HepG2 (cell line): ENCODE data around the gene PPM1K. TPM values are rescaled to one million over a fixed set of nuclear protein-coding genes. Genes with fewer than 3 reads are reported as not detected.
A peak's percentile ranks its signal among the peaks of the same experiment; 100 is the strongest.

ENCODE experiments used
- ATAC-seq: fragments of 200-7000 bp; cut with Tn5 transposase; 3 replicates; pipeline ENCODE4 v1.9.1; 2020; ENCODE audit warnings: mild to moderate bottlenecking, moderate library complexity
- BruUV-seq: library from RNA; stranded (reverse); fragments of 400-500 nt; replicated peaks from 2 replicates; lab custom pipeline; 2021; lab: Mats Ljungman, UMichigan
- CTCF ChIA-PET: fragments of 300-600 bp; formaldehyde crosslinking; extraction: SDS; loops from one replicate; lab custom pipeline; 2021; ENCODE audit warnings: low total read pairs, inconsistent platforms, low intra/inter-chr PET ratio; lab: Yijun Ruan, JAX
- POLR2A ChIA-PET: fragments of 350-600 bp; sonication (Branson Sonifier 250); formaldehyde crosslinking; loops from one replicate; lab custom pipeline; 2020; ENCODE audit warnings: antibody characterized with exemption, inconsistent platforms; lab: Yijun Ruan, JAX
- DNase-seq: peaks from one replicate; pipeline ENCODE4 v3.0.0-alpha.2; 2015; ENCODE audit warnings: low spot score
- FAIRE-seq: peaks from 3 replicates; lab custom pipeline; 2011; peaks lifted over from hg19 to GRCh38; lab: Jason Lieb, UNC
- H2AFZ ChIP-seq: one replicate; pipeline ENCODE4 v1.6.1; 2011; ENCODE audit warnings: low read length, inconsistent platforms
- H3K27ac ChIP-seq: fragments of 300-600 bp; 3 replicates; pipeline ENCODE4 v1.8.0; 2011; ENCODE audit warnings: mixed run types, mild to moderate bottlenecking, mixed read lengths, low read length, inconsistent platforms; ENCODE audit not compliant: insufficient read depth; ENCODE audit errors: extremely low read length
- H3K27me3 ChIP-seq, 2 experiments: fragments of 200-600 bp in 1 of 2; 2 replicates in 1 of 2; 3 replicates in 1 of 2; pipeline versions ENCODE4 v1.6.0 to v1.8.0; 2011; ENCODE audit warnings: low read length in 2 of 2, mild to moderate bottlenecking in 2 of 2, moderate library complexity in 2 of 2, inconsistent platforms in 1 of 2; ENCODE audit not compliant: insufficient read depth in 2 of 2, control insufficient read depth in 1 of 2
- H3K36me3 ChIP-seq, 2 experiments: fragments of 200-600 bp in 1 of 2; replicated peaks in 1 of 2; 2 replicates in 1 of 2; 3 replicates in 1 of 2; pipeline versions ENCODE4 v1.5.1 to v1.8.0; 2011; ENCODE audit warnings: low read length in 2 of 2, inconsistent platforms in 1 of 2; ENCODE audit not compliant: insufficient read depth in 2 of 2, control insufficient read depth in 1 of 2
- H3K4me1 ChIP-seq: 2 replicates; pipeline ENCODE4 v1.5.1; 2012; ENCODE audit warnings: low read length, inconsistent platforms; ENCODE audit not compliant: insufficient read depth
- H3K4me2 ChIP-seq: 2 replicates; pipeline ENCODE4 v1.6.0; 2011; ENCODE audit warnings: low read depth, low read length, inconsistent platforms
- H3K4me3 ChIP-seq, 3 experiments: fragments of 200-600 bp in 1 of 3; sonication (generic), shearing (Covaris generic) in 1 of 3; replicated peaks in 1 of 3; 2 replicates each; pipeline ENCODE4 v1.5.1; 2011 to 2016; ENCODE audit warnings: low read length in 3 of 3, inconsistent platforms in 2 of 3, low read depth in 2 of 3, mild to moderate bottlenecking in 2 of 3, control low read depth in 1 of 3, mixed read lengths in 1 of 3; ENCODE audit not compliant: insufficient read depth in 1 of 3
- H3K79me2 ChIP-seq: one replicate; pipeline ENCODE4 v1.6.1; 2011; ENCODE audit warnings: low read length, inconsistent platforms; ENCODE audit not compliant: insufficient read depth
- H3K9ac ChIP-seq: 2 replicates; pipeline ENCODE4 v1.6.0; 2011; ENCODE audit warnings: mild to moderate bottlenecking, low read depth, low read length, inconsistent platforms; ENCODE audit not compliant: insufficient read depth
- H3K9me3 ChIP-seq: 2 replicates; pipeline ENCODE4 v1.5.1; 2012; ENCODE audit warnings: mild to moderate bottlenecking, low read length
- H4K20me1 ChIP-seq: 2 replicates; pipeline ENCODE4 v1.6.0; 2011; ENCODE audit warnings: inconsistent platforms, mild to moderate bottlenecking, low read length, moderate library complexity; ENCODE audit not compliant: insufficient read depth
- CENPT ChIP-seq: sonication (generic); formaldehyde crosslinking; IDR thresholded peaks from 2 replicates; pipeline ENCODE4 v1.8.0; 2022; ENCODE audit warnings: low read depth, mild to moderate bottlenecking, moderate library complexity, missing genetic modification reagents
- HMGXB4 ChIP-seq, 2 experiments: sonication (generic) in 1 of 2; formaldehyde crosslinking in 1 of 2; IDR thresholded peaks; 2 replicates each; pipeline versions ENCODE4 v1.4.0 to v1.6.1; 2018 to 2020; ENCODE audit warnings: missing genetic modification reagents in 2 of 2, borderline replicate concordance in 1 of 2, low read depth in 1 of 2, mild to moderate bottlenecking in 1 of 2, missing biosample characterization in 1 of 2
- KIAA2018 ChIP-seq: sonication (generic); formaldehyde crosslinking; IDR thresholded peaks from 2 replicates; pipeline ENCODE4 v1.5.0; 2020; ENCODE audit warnings: mild to moderate bottlenecking, missing genetic modification reagents, borderline replicate concordance
- NCOR1 ChIP-seq: fragments of 200-600 bp; sonication (generic); IDR thresholded peaks from 2 replicates; pipeline ENCODE4 v1.7.0; 2017; ENCODE audit warnings: antibody characterized with exemption, low read length, borderline replicate concordance
- RBAK ChIP-seq: sonication (generic); formaldehyde crosslinking; IDR thresholded peaks from 2 replicates; pipeline ENCODE4 v1.5.1; 2020; ENCODE audit warnings: mild to moderate bottlenecking, missing genetic modification reagents
- RFXAP ChIP-seq: sonication (generic); formaldehyde crosslinking; IDR thresholded peaks from 2 replicates; pipeline ENCODE4 v1.4.0; 2020; ENCODE audit warnings: missing genetic modification reagents, borderline replicate concordance
- ZMAT3 ChIP-seq: sonication (generic); formaldehyde crosslinking; conservative IDR thresholded peaks from 2 replicates; pipeline ENCODE4 v1.7.0; 2021; ENCODE audit warnings: missing genetic modification reagents
- ZNF235 ChIP-seq: sonication (generic); formaldehyde crosslinking; IDR thresholded peaks from 2 replicates; pipeline ENCODE4 v1.8.1; 2023; ENCODE audit warnings: mild to moderate bottlenecking, missing genetic modification reagents, borderline replicate concordance
- ZNF552 ChIP-seq: sonication (generic); formaldehyde crosslinking; IDR thresholded peaks from 2 replicates; pipeline ENCODE4 v1.9.0; 2022; ENCODE audit warnings: missing genetic modification reagents, mild to moderate bottlenecking, borderline replicate concordance
- ZNF607 ChIP-seq: sonication (generic); formaldehyde crosslinking; IDR thresholded peaks from 2 replicates; pipeline ENCODE4 v1.5.1; 2020; ENCODE audit warnings: missing genetic modification reagents, mild to moderate bottlenecking, borderline replicate concordance
- ZNF644 ChIP-seq: IDR thresholded peaks from 2 replicates; pipeline ENCODE4 v1.6.1; 2016; ENCODE audit warnings: low read depth
- ZNF713 ChIP-seq: sonication (generic); formaldehyde crosslinking; IDR thresholded peaks from 2 replicates; pipeline ENCODE4 v1.4.0; 2020; ENCODE audit warnings: mild to moderate bottlenecking, missing genetic modification reagents
- WGBS: methylation state at CpG from one replicate; pipeline ENCODE4 v1.1.6; 2017; ENCODE audit warnings: low lambda C conversion rate; 5-methylcytosine and 5-hydroxymethylcytosine counted together
- in situ Hi-C: cut with HindIII; loops from 2 replicates; pipeline ENCODE4 v1.10.0; 2017; ENCODE audit warnings: low pct_unique_long_range_greater_than_20kb; ENCODE audit not compliant: extremely low pct_ligation_motif_present
- intact Hi-C: fragments of 100-400 bp; cut with micrococcal nuclease; formaldehyde crosslinking; loops from one replicate; pipeline ENCODE4 v1.10.0; 2022; ENCODE audit not compliant: unreplicated experiment
- polyA plus RNA-seq, 8 experiments: library from polyadenylated mRNA; depleted of rRNA in 3 of 8; stranded (reverse) in 7 of 8; unstranded in 1 of 8; fragments of >200 nt; fragmentation: Illumina TruSeq in 4 of 8; extraction: Trizol in 4 of 8; gene quantifications; 2 replicates each; pipeline versions ENCODE4 v1.2.1 to v1.2.3, GENCODE V29; 2011 to 2016; ENCODE audit warnings: low read depth in 4 of 8, missing spikeins in 1 of 8, mixed read lengths in 1 of 8; ENCODE audit not compliant: insufficient read depth in 1 of 8
- total RNA-seq, 5 experiments: library from RNA; depleted of rRNA; stranded (reverse); fragments of >200 nt; fragmentation: Illumina TruSeq; extraction: Trizol; gene quantifications; 2 replicates each; pipeline ENCODE4 v1.2.3, GENCODE V29; 2016; ENCODE audit warnings: low read depth in 1 of 5

Gene PPM1K
- total and polyA plus RNA-seq, 2 of the 13 experiments (the other 11 are each of a cell fraction or from before 2014, with no cell fraction given) = 11.9 to 17.8 TPM

GRCh38 chr4:88283661-88284438 is 511 bp downstream of the PPM1K start:
- ATAC-seq = peak; percentile 77
- H3K4me1 ChIP-seq = peaks cover 32% of the 10 kb centered on the region
- 0% methylated on average over 2 of the region's 66 CpGs for WGBS
- no TSS peak for BruUV-seq
- peak overlapping the region; percentile 82 for H3K27ac ChIP-seq
- no peak for FAIRE-seq
- intact Hi-C loops (loop anchor here (2.0 to 5.0 kb wide), 3 partner anchors 67 to 239 kb away; partner anchors contain the start of gene PYURF), in situ Hi-C loops (no loop called here)
- ChIA-PET POLR2A (interaction anchor here (0.7 to 2.2 kb wide), 5 partner anchors 8 to 239 kb away, joined by 3 to 9 read pairs (median 5); partner anchors contain the start of genes HERC6 and PYURF), CTCF (no interaction called here)
- peak overlapping the region; percentile 74 for H3K9ac ChIP-seq
- no peaks in the 10 kb centered on the region for H3K27me3 ChIP-seq
- H3K79me2 ChIP-seq = peaks cover 14% of the 10 kb centered on the region
- H4K20me1 ChIP-seq = no peaks in the 10 kb centered on the region
- no peaks in the 10 kb centered on the region for H3K9me3 ChIP-seq
- H3K4me2 ChIP-seq = peak overlapping the region; percentile 95
- peak overlapping the region; percentile 96 for H2AFZ ChIP-seq
- DNase-seq = peak; percentile 28
- no peaks in the 10 kb centered on the region for H3K36me3 ChIP-seq
- H3K4me3 ChIP-seq = peak overlapping the region; percentile 74 to 81 (median 76)
- TF ChIP-seq ZNF607 (CRISPR knock-in tag) (peak; percentile 28; the same call in 1 of the 2 replicates), NCOR1 (no peak), ZNF713 (CRISPR knock-in tag) (0 out of 2 replicates have a peak, but pooled peaks have one; percentile 26), RFXAP (CRISPR knock-in tag) (0 out of 2 replicates have a peak, but pooled peaks have one; percentile 6), CENPT (CRISPR knock-in tag) (peak; percentile 46; the same call in 1 of the 2 replicates), ZMAT3 (0 out of 2 replicates have a peak, but pooled peaks have one; percentile 65), ZNF552 (0 out of 2 replicates have a peak, but pooled peaks have one; percentile 77), RBAK (CRISPR knock-in tag) (0 out of 2 replicates have a peak, but pooled peaks have one; percentile 29), HMGXB4 (CRISPR knock-in tag; IDR thresholded peaks at IDR 0.05; ENCODE audit: borderline replicate concordance in 1 of 2, low read depth in 1 of 2) (peak; percentile 4 to 43; a peak in 2 of 4 replicates), ZNF235 (CRISPR knock-in tag) (0 out of 2 replicates have a peak, but pooled peaks have one; percentile 63), ZNF644 (CRISPR knock-in tag) (no peak), KIAA2018 (CRISPR knock-in tag) (0 out of 2 replicates have a peak, but pooled peaks have one; percentile 56)
